Gastrocnemius medialis (tissue), 4 donors: ENCODE measurements around the gene SRM.
"Not testable (repeated sequence)": the region's sequence is repeated elsewhere in the genome, so short reads cannot be mapped to it uniquely, and the experiment has no call there.

ENCODE experiments used
- CTCF ChIP-seq, 5 experiments: fragments of 450-650 bp in 3 of 5; fragments of 200-600 bp in 2 of 5; sonication (generic) in 2 of 5; IDR thresholded peaks in 4 of 5; conservative IDR thresholded peaks in 1 of 5; 1 replicate in 4 of 5; 2 replicates in 1 of 5; pipeline ENCODE4 v1.5.1; 2016 to 2019; ENCODE audit warnings: antibody characterized with exemption in 5 of 5, mild to moderate bottlenecking in 3 of 5, moderate library complexity in 3 of 5
- POLR2A ChIP-seq, 2 donors: fragments of 450-650 bp; IDR thresholded peaks; one replicate each; pipeline ENCODE4 v1.6.1; 2017; ENCODE audit warnings: antibody characterized with exemption in 2 of 2, mild to moderate bottlenecking in 2 of 2, moderate library complexity in 2 of 2

GRCh38 chr1:11063937-11064537 is 4.2 kb upstream of the SRM start:
- TF ChIP-seq CTCF (IDR thresholded peaks at IDR 0.05 in 4 of 5, conservative IDR thresholded peaks at IDR 0.05 in 1 of 5); POLR2A (IDR thresholded peaks at IDR 0.05): not testable (repeated sequence)
